Nephron (organoid): Measurements from ENCODE around the gene DYSF.

Source experiments
- H3K27ac Mint-ChIP-seq, 3 experiments: 2 replicates each; pipeline ENCODE4 v1.8.0; 2020; ENCODE audit warnings: mixed read lengths in 3 of 3, mild to moderate bottlenecking in 2 of 3, moderate library complexity in 1 of 3
- H3K27me3 Mint-ChIP-seq: 2 replicates; pipeline ENCODE4 v1.8.0; 2021; ENCODE audit warnings: low read depth, mild to moderate bottlenecking, moderate library complexity, mixed read lengths
- H3K36me3 Mint-ChIP-seq: 2 replicates; pipeline ENCODE4 v1.8.0; 2020; ENCODE audit warnings: low read depth, mixed read lengths
- H3K4me1 Mint-ChIP-seq: 2 replicates; pipeline ENCODE4 v1.8.0; 2020; ENCODE audit warnings: mixed read lengths
- H3K4me3 Mint-ChIP-seq, 3 experiments: 2 replicates each; pipeline ENCODE4 v1.8.0; 2020; ENCODE audit warnings: mild to moderate bottlenecking in 3 of 3, mixed read lengths in 3 of 3, moderate library complexity in 2 of 3
- H3K9me3 Mint-ChIP-seq: 2 replicates; pipeline ENCODE4 v1.8.0; 2020; ENCODE audit warnings: mixed read lengths
- CTCF ChIP-seq, 3 experiments: fragments of 200-600 bp; sonication (generic); IDR thresholded peaks; one replicate each; pipeline ENCODE4 v1.5.0; 2021; ENCODE audit warnings: antibody characterized with exemption in 3 of 3; ENCODE audit not compliant: unreplicated experiment in 3 of 3

DYSF gene

GRCh38 chr2:71661782-71662181 lies 208.4 kb downstream of the DYSF start:
- no peak for TF ChIP-seq CTCF (IDR thresholded peaks at IDR 0.05; ENCODE audit: unreplicated experiment in 3 of 3)
- Mint-ChIP-seq H3K27me3 (peaks cover 9% of the 10 kb centered on the region), H3K4me1 (no peaks in the 10 kb centered on the region), H3K4me3 (no peak overlapping the region), H3K36me3 (peaks cover 7% of the 10 kb centered on the region), H3K27ac (no peak overlapping the region), H3K9me3 (peaks cover 13% of the 10 kb centered on the region)

- Mint-ChIP-seq H3K27ac (no peak overlapping the region), H3K4me1 (no peaks in the 10 kb centered on the region), H3K9me3 (peaks cover 13% of the 10 kb centered on the region), H3K4me3 (no peak overlapping the region), H3K36me3 (peaks cover 7% of the 10 kb centered on the region), H3K27me3 (peaks cover 12% of the 10 kb centered on the region)
- no peak for TF ChIP-seq CTCF (IDR thresholded peaks at IDR 0.05; ENCODE audit: unreplicated experiment in 3 of 3)
These were observed 209.5 kb downstream of the DYSF start for GRCh38 chr2:71662665-71663394.

GRCh38 chr2:71664161-71664560 lies 210.8 kb downstream of the DYSF start:
- no peak overlapping the region for H3K27ac Mint-ChIP-seq
- H3K4me3 Mint-ChIP-seq, result no peak overlapping the region
- TF ChIP-seq CTCF (IDR thresholded peaks at IDR 0.05; ENCODE audit: unreplicated experiment in 3 of 3), result no peak
- peaks cover 8% of the 10 kb centered on the region for H3K27me3 Mint-ChIP-seq
- H3K4me1 Mint-ChIP-seq, result no peaks in the 10 kb centered on the region
- no peaks in the 10 kb centered on the region for H3K36me3 Mint-ChIP-seq
- H3K9me3 Mint-ChIP-seq, result peaks cover 2% of the 10 kb centered on the region

- H3K9me3 Mint-ChIP-seq, result no peaks in the 10 kb centered on the region
- peaks cover 19% of the 10 kb centered on the region for H3K27me3 Mint-ChIP-seq
- H3K4me3 Mint-ChIP-seq, result no peak overlapping the region
- no peaks in the 10 kb centered on the region for H3K36me3 Mint-ChIP-seq
- H3K27ac Mint-ChIP-seq, result no peak overlapping the region
- H3K4me1 Mint-ChIP-seq, result no peaks in the 10 kb centered on the region
- no peak for TF ChIP-seq CTCF (IDR thresholded peaks at IDR 0.05; ENCODE audit: unreplicated experiment in 3 of 3)
These were observed 212.1 kb downstream of the DYSF start for GRCh38 chr2:71665168-71666093.

DNA sequence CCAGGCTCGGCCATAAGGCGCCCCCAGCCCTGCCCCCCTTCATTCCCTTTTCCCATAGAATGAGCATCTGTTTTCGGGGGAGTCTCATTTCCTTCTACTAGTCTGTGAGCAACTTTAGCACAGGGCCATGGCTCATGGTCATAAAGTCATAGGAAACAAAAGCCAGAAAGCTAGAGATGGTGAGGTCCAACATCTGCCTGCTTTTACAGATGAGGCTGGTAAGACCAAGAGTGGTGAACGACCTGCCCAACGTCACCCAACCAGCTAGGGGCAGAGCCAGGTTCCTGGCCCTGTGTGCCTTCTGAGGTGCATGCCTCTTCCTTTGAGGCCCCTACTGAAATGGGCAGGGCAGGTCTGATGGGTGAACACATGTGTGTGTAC lies 212.7 kb downstream of the DYSF start:
- H3K4me1 Mint-ChIP-seq, result no peaks in the 10 kb centered on the region
- no peaks in the 10 kb centered on the region for H3K9me3 Mint-ChIP-seq
- no peaks in the 10 kb centered on the region for H3K36me3 Mint-ChIP-seq
- no peak for TF ChIP-seq CTCF (IDR thresholded peaks at IDR 0.05; ENCODE audit: unreplicated experiment in 3 of 3)
- H3K4me3 Mint-ChIP-seq, result no peak overlapping the region
- no peak overlapping the region for H3K27ac Mint-ChIP-seq
- peaks cover 25% of the 10 kb centered on the region for H3K27me3 Mint-ChIP-seq
